Gastrocnemius medialis (tissue), 4 donors: ENCODE data around the gene SLC47A2. TPM values are rescaled to one million over a fixed set of nuclear protein-coding genes. Genes with fewer than 3 reads are reported as not detected.

Experiments
- ATAC-seq, 2 donors: fragments of 150-250 bp; one replicate each; pipeline ENCODE4 v1.9.1; 2016
- DNase-seq, 2 donors: peaks; one replicate each; pipeline ENCODE4 v3.0.0-alpha.2; 2019
- H3K27ac ChIP-seq, 4 donors: fragments of 200-600 bp; sonication (generic); 1 replicate in 1 of 4; 2 replicates in 3 of 4; pipeline ENCODE4 v1.5.1; 2016 to 2018; ENCODE audit warnings: mild to moderate bottlenecking in 2 of 4, moderate library complexity in 1 of 4
- H3K27me3 ChIP-seq, 3 donors: fragments of 200-600 bp; sonication (generic) in 2 of 3; 1 replicate in 1 of 3; 2 replicates in 2 of 3; pipeline versions ENCODE4 v1.5.1 to v1.6.0; 2016 to 2019; ENCODE audit warnings: mild to moderate bottlenecking in 1 of 3, moderate library complexity in 1 of 3
- H3K36me3 ChIP-seq, 2 donors: fragments of 200-600 bp; sonication (generic) in 1 of 2; one replicate each; pipeline ENCODE4 v1.5.1; 2017 to 2018
- H3K4me1 ChIP-seq, 2 donors: fragments of 200-600 bp; sonication (generic) in 1 of 2; one replicate each; pipeline ENCODE4 v1.5.1; 2016 to 2017; ENCODE audit warnings: mild to moderate bottlenecking in 2 of 2
- H3K4me3 ChIP-seq, 4 donors: fragments of 200-600 bp; sonication (generic) in 3 of 4; 1 replicate in 1 of 4; 2 replicates in 3 of 4; pipeline ENCODE4 v1.5.1; 2016 to 2019; ENCODE audit warnings: mild to moderate bottlenecking in 2 of 4
- H3K9me3 ChIP-seq, 3 donors: fragments of 200-600 bp; sonication (generic) in 2 of 3; 1 replicate in 1 of 3; 2 replicates in 2 of 3; pipeline ENCODE4 v1.5.1; 2016 to 2019
- POLR2A ChIP-seq, 2 donors: fragments of 450-650 bp; IDR thresholded peaks; one replicate each; pipeline ENCODE4 v1.6.1; 2017; ENCODE audit warnings: antibody characterized with exemption in 2 of 2, mild to moderate bottlenecking in 2 of 2, moderate library complexity in 2 of 2
- in situ Hi-C, 4 donors: fragments of 200-750 bp; cut with MboI; loops; one replicate each; pipeline versions ENCODE4 v1.15.0 to v1.8.0; 2017; ENCODE audit warnings: low sequenced_read_pairs in 4 of 4
- intact Hi-C: fragments of 100-400 bp; cut with DNase I; formaldehyde crosslinking; loops from one replicate; pipeline ENCODE4 v1.15.1; 2023; ENCODE audit warnings: low total_unique reads
- total RNA-seq, 4 donors: library from RNA; depleted of rRNA; stranded (reverse); fragments of >200 nt; gene quantifications; one replicate each; pipeline versions ENCODE4 v1.1.0 to v1.2.3, GENCODE V29; 2016
- TF ChIP-seq, protein P1 (sequence below), 5 experiments: fragments of 450-650 bp in 3 of 5; fragments of 200-600 bp in 2 of 5; sonication (generic) in 2 of 5; IDR thresholded peaks in 4 of 5; conservative IDR thresholded peaks in 1 of 5; 1 replicate in 4 of 5; 2 replicates in 1 of 5; pipeline ENCODE4 v1.5.1; 2016 to 2019; ENCODE audit warnings: antibody characterized with exemption in 5 of 5, mild to moderate bottlenecking in 3 of 5, moderate library complexity in 3 of 5

Gene SLC47A2
- total RNA-seq, 4 donors from 2014 or later, result 0.15 to 1.0 TPM; not detected in 2

DNA sequence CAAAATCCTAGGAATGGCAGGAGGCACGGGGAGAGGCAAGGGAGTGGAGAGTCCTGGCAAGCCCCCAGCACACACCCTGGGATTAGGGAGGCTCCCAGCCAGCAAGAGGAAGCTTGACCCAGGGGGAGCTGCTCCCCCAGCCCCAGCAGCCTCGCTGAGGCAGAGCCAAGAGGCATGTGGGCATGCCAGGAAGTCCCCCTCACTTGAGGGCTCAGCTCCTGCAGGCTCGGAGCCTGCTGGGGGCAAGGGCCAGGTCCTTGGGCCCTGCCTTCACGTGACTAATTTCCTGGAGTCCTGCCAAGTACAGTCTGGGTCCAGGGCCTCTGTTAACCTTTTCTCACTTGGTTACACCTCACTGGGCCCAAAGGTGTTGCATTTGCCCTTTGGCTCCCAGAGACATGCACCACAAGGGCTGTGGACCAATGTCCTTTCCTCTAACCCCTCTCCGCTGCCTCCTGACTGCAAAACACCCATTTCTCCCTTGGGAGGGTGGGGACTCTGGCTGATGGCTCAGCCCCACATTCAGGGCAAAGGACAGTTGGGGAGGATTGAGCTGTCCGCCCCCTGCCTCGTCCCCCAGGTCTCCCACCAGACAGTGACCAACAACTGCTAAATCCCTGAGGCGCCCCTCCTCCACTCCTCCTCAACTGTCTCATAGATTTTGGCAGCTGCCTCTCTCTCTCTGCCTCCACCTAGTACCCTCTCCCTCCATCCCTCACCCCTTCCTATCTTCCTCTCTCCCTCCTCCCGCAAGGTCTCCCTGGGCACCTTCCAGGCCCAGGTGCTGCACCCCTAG, 4.4 kb upstream of the SLC47A2 start:
- intact Hi-C loops, result no loop called here
- no peak overlapping the region for H3K4me3 ChIP-seq

DNA sequence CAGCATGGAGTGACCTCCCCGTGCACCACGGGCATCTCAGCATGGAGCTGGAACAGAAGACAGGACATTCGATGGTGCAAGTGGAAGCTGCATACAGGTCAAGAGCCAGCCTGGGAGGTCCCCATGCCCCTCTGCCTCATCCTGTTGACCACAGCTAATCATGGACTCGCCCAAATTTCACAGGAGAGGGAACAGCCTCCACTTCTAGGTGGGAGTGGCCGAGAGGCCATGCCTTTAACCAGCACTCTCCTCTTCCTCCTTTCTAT, 3.8 kb upstream of the SLC47A2 start:
- Histone ChIP-seq H3K27me3 (no peaks in the 10 kb centered on the region), H3K4me3 (no peak overlapping the region), H3K4me1 (peaks cover 10 to 17% of the 10 kb centered on the region in 2 donors), H3K27ac (no peak overlapping the region), H3K36me3 (no peaks in the 10 kb centered on the region), H3K9me3 (no peaks in the 10 kb centered on the region)
- ATAC-seq, result no peak
- intact Hi-C loops, result no loop called here
- TF ChIP-seq, protein P1, sequence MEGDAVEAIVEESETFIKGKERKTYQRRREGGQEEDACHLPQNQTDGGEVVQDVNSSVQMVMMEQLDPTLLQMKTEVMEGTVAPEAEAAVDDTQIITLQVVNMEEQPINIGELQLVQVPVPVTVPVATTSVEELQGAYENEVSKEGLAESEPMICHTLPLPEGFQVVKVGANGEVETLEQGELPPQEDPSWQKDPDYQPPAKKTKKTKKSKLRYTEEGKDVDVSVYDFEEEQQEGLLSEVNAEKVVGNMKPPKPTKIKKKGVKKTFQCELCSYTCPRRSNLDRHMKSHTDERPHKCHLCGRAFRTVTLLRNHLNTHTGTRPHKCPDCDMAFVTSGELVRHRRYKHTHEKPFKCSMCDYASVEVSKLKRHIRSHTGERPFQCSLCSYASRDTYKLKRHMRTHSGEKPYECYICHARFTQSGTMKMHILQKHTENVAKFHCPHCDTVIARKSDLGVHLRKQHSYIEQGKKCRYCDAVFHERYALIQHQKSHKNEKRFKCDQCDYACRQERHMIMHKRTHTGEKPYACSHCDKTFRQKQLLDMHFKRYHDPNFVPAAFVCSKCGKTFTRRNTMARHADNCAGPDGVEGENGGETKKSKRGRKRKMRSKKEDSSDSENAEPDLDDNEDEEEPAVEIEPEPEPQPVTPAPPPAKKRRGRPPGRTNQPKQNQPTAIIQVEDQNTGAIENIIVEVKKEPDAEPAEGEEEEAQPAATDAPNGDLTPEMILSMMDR (IDR thresholded peaks at IDR 0.05 in 4 of 5, conservative IDR thresholded peaks at IDR 0.05 in 1 of 5), result no peak
- TF ChIP-seq POLR2A (IDR thresholded peaks at IDR 0.05), result no peak
- no peak for DNase-seq
- in situ Hi-C loops, result no loop called here

More for the DNA sequence above, 4.4 kb upstream of the SLC47A2 start:
- Histone ChIP-seq H3K4me1 (peaks cover 10 to 19% of the 10 kb centered on the region in 2 donors), H3K27ac (no peak overlapping the region), H3K9me3 (no peaks in the 10 kb centered on the region), H3K36me3 (no peaks in the 10 kb centered on the region), H3K27me3 (no peaks in the 10 kb centered on the region)
- in situ Hi-C loops, result no loop called here
- DNase-seq, result no peak
- ATAC-seq, result no peak
- no peak for TF ChIP-seq POLR2A (IDR thresholded peaks at IDR 0.05)
- TF ChIP-seq, protein P1 (IDR thresholded peaks at IDR 0.05 in 4 of 5, conservative IDR thresholded peaks at IDR 0.05 in 1 of 5), result no peak

DNA sequence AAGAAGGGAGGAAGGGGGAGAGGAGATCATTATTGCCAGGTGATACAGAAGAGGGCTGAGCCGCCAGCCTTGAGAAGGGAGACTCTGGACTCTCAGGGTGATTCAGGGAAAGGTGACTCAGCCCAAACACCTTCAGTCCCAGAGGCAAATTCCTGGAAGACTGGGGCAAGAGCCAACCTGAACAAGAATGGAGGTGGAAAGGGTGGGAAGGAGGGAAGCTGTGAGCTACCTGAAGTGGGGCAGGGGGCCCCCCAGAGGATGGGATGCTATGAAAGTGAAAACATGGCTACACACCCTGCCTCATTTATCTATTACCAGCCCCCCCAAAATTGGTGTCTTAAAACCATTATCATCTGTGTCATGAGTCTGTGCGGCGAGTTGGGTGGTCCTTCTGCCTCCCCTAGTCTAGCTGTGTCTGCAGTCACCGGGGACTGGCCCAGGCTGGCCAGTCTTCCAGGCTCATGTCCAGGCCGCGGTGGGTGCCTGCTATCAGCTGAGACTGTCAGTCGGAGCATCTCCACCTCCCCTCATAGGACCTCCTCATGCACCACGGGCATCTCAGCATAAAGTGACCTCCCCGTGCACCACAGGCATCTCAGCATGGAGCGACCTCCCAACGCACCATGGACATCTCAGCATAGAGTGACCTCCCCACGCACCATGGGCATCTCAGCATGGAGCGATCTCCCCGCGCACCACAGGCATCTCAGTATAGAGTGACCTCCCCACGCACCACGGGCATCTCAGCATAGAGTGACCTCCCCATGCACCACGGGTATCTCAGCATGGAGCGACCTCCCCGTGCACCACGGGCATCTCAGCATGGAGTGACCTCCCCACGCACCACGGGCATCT, 3.2 kb upstream of the SLC47A2 start:
- DNase-seq (no peak), ATAC-seq (no peak)
- H3K36me3 ChIP-seq, result no peaks in the 10 kb centered on the region
- no peaks in the 10 kb centered on the region for H3K9me3 ChIP-seq
- intact Hi-C loops (no loop called here), in situ Hi-C loops (no loop called here)
- H3K27ac ChIP-seq, result no peak overlapping the region
- TF ChIP-seq, protein P1 (IDR thresholded peaks at IDR 0.05 in 4 of 5, conservative IDR thresholded peaks at IDR 0.05 in 1 of 5), result no peak
- no peak for TF ChIP-seq POLR2A (IDR thresholded peaks at IDR 0.05)
- no peaks in the 10 kb centered on the region for H3K27me3 ChIP-seq
- no peak overlapping the region for H3K4me3 ChIP-seq
- H3K4me1 ChIP-seq, result peaks cover 9 to 11% of the 10 kb centered on the region in 2 donors

DNA sequence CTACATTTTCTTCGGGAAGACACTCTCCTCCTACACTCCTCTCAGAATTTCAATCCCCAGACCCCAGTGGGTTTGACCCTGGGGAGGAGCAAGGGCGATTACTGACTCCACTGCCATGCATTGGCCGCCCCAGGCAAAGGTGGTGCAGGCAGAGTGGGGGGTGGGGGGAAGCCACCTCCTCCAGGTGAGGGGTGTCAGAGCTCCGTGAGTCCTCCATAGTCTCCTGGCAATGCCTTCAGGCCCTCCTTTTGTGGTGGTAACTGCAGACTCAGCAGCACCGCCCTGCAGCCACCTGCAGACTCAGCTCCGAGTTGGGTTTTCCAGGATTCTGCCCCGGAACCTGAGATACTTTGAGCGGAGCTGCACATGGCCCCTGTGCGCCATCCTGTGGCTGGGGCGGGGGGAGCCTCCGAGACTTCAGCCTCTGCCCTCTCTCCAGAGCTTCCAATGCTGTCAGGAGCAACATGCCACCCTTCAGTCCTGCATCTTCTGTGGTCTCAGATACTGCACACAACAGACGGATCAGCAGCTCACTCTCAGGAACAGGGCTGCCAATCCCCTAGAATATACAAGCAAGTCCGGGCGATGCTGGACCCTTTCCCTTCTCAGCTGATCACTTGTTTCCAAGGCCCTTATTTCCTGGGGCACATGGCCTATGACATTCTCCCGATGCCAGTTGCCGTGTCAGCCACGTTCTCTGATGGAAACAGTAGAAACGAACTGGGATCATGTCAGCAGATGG, 2.4 kb upstream of the SLC47A2 start:
- Histone ChIP-seq H3K27ac (no peak overlapping the region), H3K36me3 (no peaks in the 10 kb centered on the region), H3K4me1 (peaks cover 1 to 4% of the 10 kb centered on the region in 2 donors), H3K27me3 (no peaks in the 10 kb centered on the region), H3K4me3 (no peak overlapping the region), H3K9me3 (no peaks in the 10 kb centered on the region)
- ATAC-seq (no peak), DNase-seq (no peak)
- intact Hi-C loops, result no loop called here
- no peak for TF ChIP-seq POLR2A (IDR thresholded peaks at IDR 0.05)
- TF ChIP-seq, protein P1 (IDR thresholded peaks at IDR 0.05 in 4 of 5, conservative IDR thresholded peaks at IDR 0.05 in 1 of 5), result no peak
- in situ Hi-C loops, result no loop called here
